G401 (cell line): Measurements from ENCODE around the gene ITK. TPM values are rescaled to one million over a fixed set of nuclear protein-coding genes. Genes with fewer than 3 reads are reported as not detected.
"Not testable (repeated sequence)": the region's sequence is repeated elsewhere in the genome, so short reads cannot be mapped to it uniquely, and the experiment has no call there.

Experiments
- DNase-seq: peaks from one replicate; pipeline ENCODE4 v3.0.0-alpha.2; 2015; ENCODE audit warnings: low spot score
- in situ Hi-C: cut with HindIII; loops from 2 replicates; pipeline ENCODE4 v1.10.0; 2016; ENCODE audit warnings: low sequenced_read_pairs, mixed read lengths
- total RNA-seq: library from RNA; depleted of rRNA; stranded (reverse); fragments of >200 nt; shearing (Covaris generic); gene quantifications from 2 replicates; pipeline ENCODE4 v1.2.3, GENCODE V29; 2014

ITK gene
- total RNA-seq, 1 experiment from 2014 or later = not detected

- DNase-seq = no peak
- in situ Hi-C loops = no loop called here
Observed at GRCh38 chr5:157166214-157167213, 14.1 kb upstream of the ITK start, which contains the start of gene GARIN3. Gene GARIN3, minus strand, starts transcription at chr5:157166264. Its CDS starts 96 bp downstream, at chr5:157166168.

GRCh38 chr5:157167214-157167621, 13.4 kb upstream of the ITK start:
- DNase-seq = no peak
- in situ Hi-C loops = no loop called here

GRCh38 chr5:157168286-157168685, 12.4 kb upstream of the ITK start:
- in situ Hi-C loops = no loop called here
- DNase-seq = no peak

- in situ Hi-C loops = no loop called here
- DNase-seq = no peak
Observed at GRCh38 chr5:157172403-157172802, 8.2 kb upstream of the ITK start.

GRCh38 chr5:157175071-157175612, 5.5 kb upstream of the ITK start:
- DNase-seq = no peak
- in situ Hi-C loops = no loop called here

GRCh38 chr5:157177953-157178352, 2.7 kb upstream of the ITK start:
- DNase-seq = no peak

GRCh38 chr5:157178966-157179365, 1.7 kb upstream of the ITK start:
- in situ Hi-C loops = no loop called here
- DNase-seq = no peak

More at GRCh38 chr5:157177953-157178352, 2.7 kb upstream of the ITK start:
- in situ Hi-C loops = no loop called here

- in situ Hi-C loops = no loop called here
- no peak for DNase-seq
Observed at GRCh38 chr5:157182143-157182757, 1.6 kb downstream of the ITK start.

GRCh38 chr5:157184117-157184670, 3.6 kb downstream of the ITK start:
- no peak for DNase-seq
- in situ Hi-C loops = no loop called here

- DNase-seq, in situ Hi-C loops: not testable (repeated sequence)
Observed at GRCh38 chr5:157185122-157185521, 4.5 kb downstream of the ITK start.

GRCh38 chr5:157186309-157187045, 5.8 kb downstream of the ITK start:
- in situ Hi-C loops = no loop called here
- no peak for DNase-seq

- in situ Hi-C loops = no loop called here
- DNase-seq = no peak
Observed at GRCh38 chr5:157187046-157187754, 6.6 kb downstream of the ITK start.

- DNase-seq = no peak
- in situ Hi-C loops = no loop called here
Observed at GRCh38 chr5:157188270-157188669, 7.6 kb downstream of the ITK start.

- in situ Hi-C loops = no loop called here
- no peak for DNase-seq
Observed at GRCh38 chr5:157189223-157189622, 8.6 kb downstream of the ITK start.

GRCh38 chr5:157193699-157194424, 13.2 kb downstream of the ITK start:
- in situ Hi-C loops = no loop called here
- DNase-seq = no peak

GRCh38 chr5:157196045-157196444, 15.4 kb downstream of the ITK start:
- in situ Hi-C loops = no loop called here

GRCh38 chr5:157197086-157197485, 16.4 kb downstream of the ITK start:
- DNase-seq = no peak
- in situ Hi-C loops = no loop called here

More at GRCh38 chr5:157196045-157196444, 15.4 kb downstream of the ITK start:
- DNase-seq = no peak
